Stomach (tissue), 4 donors: ENCODE data around the gene ITGA2.

ENCODE experiments used
- CTCF ChIP-seq, 7 experiments: fragments of 450-650 bp in 4 of 7; fragments of 200-600 bp in 3 of 7; sonication (generic) in 3 of 7; IDR thresholded peaks; one replicate each; pipeline ENCODE4 v1.5.1; 2016 to 2019; ENCODE audit warnings: antibody characterized with exemption in 7 of 7, control low read depth in 2 of 7, mild to moderate bottlenecking in 1 of 7
- EP300 ChIP-seq: sonication (generic); formaldehyde crosslinking; IDR thresholded peaks from one replicate; pipeline ENCODE4 v1.6.1; 2017; ENCODE audit warnings: antibody characterized with exemption

GRCh38 chr5:52947851-52948250, 41.3 kb upstream of the ITGA2 start:
- TF ChIP-seq CTCF (IDR thresholded peaks at IDR 0.05) (no peak), EP300 (no peak)
